Measurements from ENCODE around the gene AJM1. TPM values are rescaled to one million over a fixed set of nuclear protein-coding genes. Genes with fewer than 3 reads are reported as not detected.
"Not testable (repeated sequence)": the region's sequence is repeated elsewhere in the genome, so short reads cannot be mapped to it uniquely, and the experiment has no call there.

Gene AJM1
- total RNA-seq, 1 donor from 2014 or later, result 4.1 TPM

DNA sequence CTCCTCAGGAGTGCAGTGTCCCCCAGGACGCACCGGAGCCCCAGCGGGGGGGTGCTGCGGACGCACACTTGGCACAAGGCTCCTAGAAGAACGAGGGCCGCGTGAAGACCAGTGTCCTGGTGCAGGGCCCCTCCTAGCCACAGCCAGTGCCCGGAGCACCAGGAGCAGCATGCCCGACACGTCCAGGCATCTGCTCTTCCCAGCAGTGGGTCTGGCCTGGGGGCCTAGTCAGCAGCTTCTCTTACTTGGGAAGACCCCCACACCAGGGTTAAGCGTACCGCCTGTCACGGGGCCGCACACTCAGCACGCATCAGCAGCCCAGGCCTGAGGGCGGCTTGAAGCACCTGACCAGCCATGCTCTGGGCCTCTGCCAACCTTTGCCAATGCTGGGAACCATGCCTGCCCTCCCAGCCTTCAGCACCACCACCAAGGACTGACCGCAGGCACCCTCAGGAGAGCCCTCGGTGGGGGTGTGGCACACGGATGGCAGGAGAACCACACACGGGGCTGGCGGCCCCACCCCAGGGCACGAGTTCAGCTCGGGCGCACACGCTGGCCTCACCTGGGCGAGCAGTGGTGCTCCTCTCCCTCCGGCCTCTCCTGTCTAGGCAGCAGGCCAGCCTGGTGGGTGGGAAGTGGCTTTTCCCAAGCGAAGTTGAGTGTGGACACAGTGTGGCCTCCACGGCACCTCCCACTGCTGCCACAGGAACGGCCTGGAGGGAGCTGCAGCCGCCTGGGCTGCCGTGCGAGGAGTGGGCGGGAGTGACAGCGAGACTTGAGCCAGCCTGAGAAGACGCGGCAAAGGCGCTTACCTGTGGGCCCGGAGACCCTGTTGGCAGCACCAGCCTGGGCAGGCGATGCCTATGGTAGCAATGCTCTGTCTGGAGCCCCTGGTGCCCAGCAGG lies 12.0 kb upstream of the AJM1 start:
- DNase-seq (ENCODE audit: low spot score), result peak; percentile 46
- no peak for ATAC-seq

- ATAC-seq, result no peak
- no peak for DNase-seq (ENCODE audit: low spot score)
Observed at GRCh38 chr9:136831002-136831719, 11.1 kb upstream of the AJM1 start.

DNA sequence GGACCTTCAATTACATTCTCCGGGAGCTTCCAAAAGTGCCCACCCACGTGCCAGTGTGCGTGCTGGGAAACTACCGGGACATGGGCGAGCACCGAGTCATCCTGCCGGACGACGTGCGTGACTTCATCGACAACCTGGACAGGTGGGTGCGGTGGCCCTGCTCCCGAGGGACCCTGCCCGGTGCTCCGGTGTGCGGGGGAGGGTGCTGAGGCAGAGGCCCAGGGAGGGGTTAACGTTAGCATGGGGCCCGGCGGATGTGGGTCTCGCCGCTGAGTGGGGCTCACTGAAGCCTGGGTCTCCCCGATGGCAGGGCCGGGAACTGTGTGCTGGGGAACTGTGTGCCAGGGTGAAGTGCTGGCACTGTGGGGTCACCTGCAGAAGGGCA lies 10.6 kb upstream of the AJM1 start:
- DNase-seq (ENCODE audit: low spot score), result no peak
- no peak for ATAC-seq

GRCh38 chr9:136832581-136832980 lies 9.7 kb upstream of the AJM1 start:
- DNase-seq (ENCODE audit: low spot score), result no peak
- ATAC-seq, result no peak

DNA sequence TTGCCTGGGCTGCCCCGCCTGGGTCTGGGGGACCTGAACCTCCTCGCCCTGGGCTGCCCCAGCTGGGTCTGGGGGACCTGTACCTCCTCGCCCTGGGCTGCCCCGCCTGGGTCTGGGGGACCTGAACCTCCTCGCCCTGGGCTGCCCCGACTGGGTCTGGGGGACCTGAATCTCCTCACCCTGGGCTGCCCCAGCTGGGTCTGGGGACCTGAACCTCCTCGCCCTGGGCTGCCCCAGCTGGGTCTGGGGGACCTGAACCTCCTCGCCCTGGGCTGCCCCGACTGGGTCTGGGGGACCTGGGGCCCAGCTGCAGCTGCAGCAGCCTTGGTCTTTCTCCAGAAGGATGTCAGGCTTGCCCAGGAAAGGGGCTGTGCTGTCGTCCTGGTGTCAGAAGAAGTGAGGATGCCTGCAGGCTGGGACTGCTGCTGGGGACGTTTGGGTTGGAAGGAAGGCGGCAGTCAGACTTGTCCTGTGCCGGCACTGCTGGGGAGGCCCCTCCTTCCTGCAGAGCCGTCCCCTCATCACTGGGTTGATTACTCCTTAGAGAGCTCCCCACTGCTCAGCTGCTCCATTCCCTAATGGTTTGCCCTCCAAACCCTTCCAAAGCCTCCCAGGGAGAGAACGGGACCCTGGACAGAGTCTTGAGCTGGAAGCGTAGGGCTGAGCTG lies 8.8 kb upstream of the AJM1 start:
- ATAC-seq; DNase-seq (ENCODE audit: low spot score): not testable (repeated sequence)

GRCh38 chr9:136835162-136835931 lies 6.9 kb upstream of the AJM1 start:
- no peak for DNase-seq (ENCODE audit: low spot score)
- no peak for ATAC-seq

GRCh38 chr9:136835932-136836904 lies 6.1 kb upstream of the AJM1 start:
- DNase-seq (ENCODE audit: low spot score), result no peak
- ATAC-seq, result no peak

GRCh38 chr9:136837146-136837855 lies 5.0 kb upstream of the AJM1 start:
- no peak for ATAC-seq
- DNase-seq (ENCODE audit: low spot score), result no peak

DNA sequence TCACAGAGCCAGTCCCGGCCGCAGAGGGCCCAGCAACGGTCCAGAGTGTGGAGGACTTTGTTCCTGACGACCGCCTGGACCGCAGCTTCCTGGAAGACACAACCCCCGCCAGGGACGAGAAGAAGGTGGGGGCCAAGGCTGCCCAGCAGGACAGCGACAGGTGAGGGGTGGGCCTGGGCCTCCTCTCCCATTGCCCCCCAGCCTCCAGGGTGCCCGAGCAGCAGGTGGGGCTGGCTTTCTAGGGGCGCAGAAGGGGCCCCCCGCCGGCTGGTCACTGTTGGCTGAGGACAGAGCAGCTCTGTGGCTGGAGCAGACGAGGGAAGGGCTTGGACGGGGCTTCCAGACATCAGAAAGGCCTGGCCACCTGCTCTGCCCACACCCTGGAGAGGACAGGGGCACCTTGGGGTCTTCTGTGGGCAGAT lies 4.4 kb upstream of the AJM1 start:
- not testable (repeated sequence) for ATAC-seq; DNase-seq (ENCODE audit: low spot score)

DNA sequence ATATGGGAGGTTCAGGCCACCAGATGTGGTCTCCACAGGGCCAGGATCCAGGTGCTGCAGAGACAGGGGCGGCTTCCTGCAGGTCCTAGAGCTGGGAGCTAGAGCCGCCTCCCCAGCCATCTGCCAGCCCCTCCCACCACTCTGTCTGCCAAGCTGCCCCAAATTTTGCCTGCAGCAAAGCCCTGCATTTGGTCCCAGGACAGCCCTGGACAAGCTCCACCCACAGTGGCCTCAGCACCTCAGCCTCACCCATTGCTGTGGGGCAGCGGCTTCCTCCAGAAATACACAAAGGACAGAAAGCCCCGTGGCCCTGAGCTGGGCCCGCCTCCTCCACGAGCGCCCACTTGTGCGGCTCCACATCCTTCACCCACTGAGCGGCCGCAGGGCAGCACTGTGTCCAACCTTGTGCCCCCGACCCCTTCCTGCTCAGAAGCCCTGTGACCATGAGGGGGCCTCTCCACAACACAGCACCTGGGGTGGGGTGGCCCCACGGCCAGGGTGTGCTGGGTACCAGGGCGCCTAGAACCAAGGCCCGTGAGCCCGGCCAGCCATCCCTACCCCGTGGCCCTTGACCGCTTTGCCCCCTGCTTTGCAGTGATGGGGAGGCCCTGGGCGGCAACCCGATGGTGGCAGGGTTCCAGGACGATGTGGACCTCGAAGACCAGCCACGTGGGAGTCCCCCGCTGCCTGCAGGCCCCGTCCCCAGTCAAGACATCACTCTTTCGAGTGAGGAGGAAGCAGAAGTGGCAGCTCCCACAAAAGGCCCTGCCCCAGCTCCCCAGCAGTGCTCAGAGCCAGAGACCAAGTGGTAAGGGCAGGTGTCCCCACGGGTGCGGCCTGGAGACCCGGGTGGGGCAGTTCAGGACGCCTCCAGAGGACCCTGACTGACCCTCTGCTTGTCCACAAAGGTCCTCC lies 3.7 kb upstream of the AJM1 start:
- ATAC-seq, result no peak
- DNase-seq (ENCODE audit: low spot score), result no peak

GRCh38 chr9:136839229-136840139 lies 2.8 kb upstream of the AJM1 start:
- no peak for DNase-seq (ENCODE audit: low spot score)
- ATAC-seq, result no peak

DNA sequence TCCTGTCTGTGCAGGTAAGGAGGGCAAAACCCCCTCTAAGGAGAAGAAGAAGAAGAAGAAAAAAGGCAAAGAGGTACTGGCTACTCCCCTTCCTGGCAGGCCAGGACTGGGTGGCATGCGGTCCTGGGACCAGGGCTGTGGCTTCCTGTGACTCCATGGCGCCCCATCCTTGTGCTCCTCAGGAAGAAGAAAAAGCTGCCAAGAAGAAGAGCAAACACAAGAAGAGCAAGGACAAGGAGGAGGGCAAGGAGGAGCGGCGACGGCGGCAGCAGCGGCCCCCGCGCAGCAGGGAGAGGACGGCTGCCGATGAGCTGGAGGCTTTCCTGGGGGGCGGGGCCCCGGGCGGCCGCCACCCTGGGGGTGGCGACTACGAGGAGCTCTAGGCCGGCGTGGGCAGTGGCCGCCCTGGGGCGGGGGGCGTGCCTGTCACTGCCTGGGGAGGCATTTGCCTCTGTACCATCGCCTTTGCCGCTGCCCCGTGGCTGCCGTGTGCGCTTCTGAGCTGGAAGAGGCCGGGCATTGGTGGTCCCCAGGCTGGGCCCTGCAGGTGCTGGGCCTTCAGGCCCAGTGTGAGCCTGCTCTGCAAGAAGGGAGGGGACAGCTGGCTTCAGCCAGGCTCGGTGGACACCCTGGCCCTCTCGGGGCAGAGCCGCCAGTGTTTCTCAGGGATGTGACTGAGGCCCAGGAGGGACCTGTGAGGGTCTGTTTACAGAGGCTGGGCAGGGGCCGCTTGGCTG lies 2.0 kb upstream of the AJM1 start:
- no peak for ATAC-seq
- no peak for DNase-seq (ENCODE audit: low spot score)

DNA sequence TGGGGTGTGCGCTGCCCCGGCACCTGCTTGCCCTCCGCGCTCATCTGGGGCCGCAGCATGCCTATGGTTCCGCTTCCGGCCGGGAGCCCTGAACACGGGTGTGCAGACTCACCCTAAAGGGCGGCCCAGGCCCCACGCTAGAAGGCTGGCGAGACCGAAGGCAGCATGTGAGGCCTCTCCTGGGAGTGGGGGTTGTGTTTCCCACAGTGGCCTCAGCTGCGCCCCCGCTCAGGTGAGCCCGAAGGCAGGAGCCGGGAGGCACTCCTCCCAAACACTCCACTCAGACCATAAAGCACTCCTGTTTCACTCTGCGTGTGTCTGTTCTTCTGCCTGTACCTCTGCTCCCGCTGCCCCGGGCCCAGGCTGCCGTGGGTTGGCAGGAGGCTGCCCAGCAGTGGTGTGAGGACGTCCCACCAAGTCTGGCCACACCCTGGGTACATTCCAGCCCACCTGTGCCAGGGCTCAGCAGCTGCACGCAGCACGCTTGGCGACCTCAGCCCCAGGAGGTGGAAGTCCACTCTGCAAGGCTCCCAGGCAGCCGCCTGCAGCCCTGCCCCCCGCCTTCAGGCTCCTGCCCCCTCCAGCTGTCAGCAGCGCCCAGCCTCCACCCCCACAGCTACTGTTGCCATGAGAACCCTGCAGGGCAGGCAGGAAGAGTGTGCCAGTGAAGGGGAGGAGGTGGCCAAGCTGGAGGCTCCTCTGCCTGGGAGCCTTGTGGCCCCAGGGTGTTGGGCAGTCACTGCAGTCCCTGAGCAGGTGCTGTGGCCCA lies 1.2 kb upstream of the AJM1 start:
- DNase-seq (ENCODE audit: low spot score) (peak; percentile 96), ATAC-seq (peak; percentile 80)

DNA sequence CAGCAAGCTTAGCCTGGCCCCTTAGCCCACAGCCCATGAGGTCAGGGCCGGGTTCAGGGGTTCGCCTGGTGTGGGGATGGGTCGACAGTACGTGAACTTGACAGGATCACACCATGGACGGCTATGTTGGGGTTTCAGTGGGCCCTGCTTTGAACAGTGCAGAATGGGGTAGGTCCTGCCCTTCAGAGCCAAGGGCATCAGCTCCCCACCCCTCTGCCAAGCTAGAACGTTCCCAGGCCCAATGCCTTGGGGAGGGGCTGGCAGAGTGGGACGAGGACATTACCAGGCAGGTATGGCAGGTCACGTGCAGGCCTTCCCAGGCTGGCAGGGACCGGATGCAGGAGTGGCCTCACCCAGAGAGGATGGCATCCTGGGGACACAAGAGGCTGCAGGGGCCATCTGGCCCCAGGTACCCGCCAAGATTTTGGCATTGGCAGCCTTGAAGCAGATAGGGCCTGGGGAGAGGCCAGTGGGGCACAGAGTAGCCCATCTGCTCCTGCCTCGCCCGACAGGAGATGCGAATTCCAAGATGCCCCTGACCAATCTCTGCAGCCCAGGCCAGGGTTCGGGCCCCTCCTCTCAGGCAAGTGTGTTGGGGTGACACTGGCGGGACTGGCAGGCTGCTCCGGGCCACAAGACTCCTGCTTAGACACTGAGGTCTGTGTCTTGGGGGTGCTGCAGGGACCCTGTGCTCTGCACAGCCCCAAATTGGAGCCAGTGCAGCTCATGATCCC lies 465 bp upstream of the AJM1 start:
- DNase-seq (ENCODE audit: low spot score) (peak; percentile 61), ATAC-seq (peak; percentile 4)

Data from left lobe of liver (tissue), 2 donors.